ENCODE data around the gene TMEM238. TPM values are rescaled to one million over a fixed set of nuclear protein-coding genes. Genes with fewer than 3 reads are reported as not detected.

Gene TMEM238
- total and polyA plus RNA-seq, 9 of the 15 experiments (the other 6 are each of a cell fraction or from before 2014, with no cell fraction given) = 0.18 to 5.1 (median 1.3) TPM; not detected in 4

- WGBS (ENCODE audit: insufficient coverage, low coverage, missing lambda C conversion rate) = 75% methylated on average over 8 of the region's 10 CpGs
- Histone ChIP-seq H3K79me2 (ENCODE audit: control insufficient read depth, insufficient read depth, low read length) (no peaks in the 10 kb centered on the region), H4K20me1 (replicated peaks; ENCODE audit: control insufficient read depth, insufficient read depth, low read length) (no peaks in the 10 kb centered on the region; the same call in 1 of the 2 replicates), H3K9me3 (replicated peaks; ENCODE audit: control insufficient read depth, insufficient read depth, low read depth, low read length) (no peaks in the 10 kb centered on the region), H3K4me1 (replicated peaks in 1 of 2; ENCODE audit: control insufficient read depth in 2 of 2, insufficient read depth in 2 of 2, low read length in 2 of 2) (peaks cover 0 to 73% of the 10 kb centered on the region in 2 experiments; a peak in 3 of 5 replicates), H3K4me3 (no peak overlapping the region), H3K27ac (ENCODE audit: extremely low read depth, low read depth, low read length) (no peak overlapping the region), H3K9ac (ENCODE audit: insufficient read depth in 1 of 2, low read depth in 2 of 2, low read length in 2 of 2) (peak overlapping the region in 1 of 2 experiments; percentile 13; a peak in 1 of 4 replicates), H2AFZ (ENCODE audit: low read depth, low read length) (no peak overlapping the region), H3K4me2 (ENCODE audit: insufficient read depth, low read length) (no peak overlapping the region), H3K27me3 (ENCODE audit: control insufficient read depth in 2 of 2, insufficient read depth in 2 of 2, low read length in 2 of 2) (no peaks in the 10 kb centered on the region), H3K36me3 (ENCODE audit: control insufficient read depth, insufficient read depth, low read length) (peaks cover 56% of the 10 kb centered on the region; the same call in 2 of the 3 replicates), H3K9me1 (ENCODE audit: control insufficient read depth, insufficient read depth, low read length) (peaks cover 5% of the 10 kb centered on the region)
- POLR2A ChIA-PET = interaction anchor here (1.0 to 1.5 kb wide), 5 partner anchors 21 to 67 kb away, joined by 3 to 5 read pairs (median 3); partner anchors contain the start of gene HSPBP1
- ATAC-seq (no peak), FAIRE-seq (no peak), DNase-seq (ENCODE audit: extremely low read depth in 1 of 4, low spot score in 3 of 4) (no peak)
- BruUV-seq (replicated peaks) = no TSS peak
- in situ Hi-C loops (cut with MboI) (no loop called here), intact Hi-C loops (cut with micrococcal nuclease) (no loop called here)
- TF ChIP-seq RBFOX2 (IDR thresholded peaks at IDR 0.05; ENCODE audit: low read depth, low read length) (0 out of 2 replicates have a peak, but pooled peaks have one; percentile 6), SETDB1 (IDR thresholded peaks at IDR 0.05; ENCODE audit: low read length) (no peak)
- CTCF ChIA-PET (ENCODE audit: low intra/inter-chr PET ratio) = no interaction called here
Observed at GRCh38 chr19:55347442-55348009, 36.6 kb downstream of the TMEM238 start.

GRCh38 chr19:55346725-55347441 is 37.2 kb downstream of the TMEM238 start:
- Histone ChIP-seq H3K9me3 (replicated peaks; ENCODE audit: control insufficient read depth, insufficient read depth, low read depth, low read length) (no peaks in the 10 kb centered on the region), H3K4me1 (replicated peaks in 1 of 2; ENCODE audit: control insufficient read depth in 2 of 2, insufficient read depth in 2 of 2, low read length in 2 of 2) (peaks cover under 1 to 77% of the 10 kb centered on the region in 2 experiments; a peak in 4 of 5 replicates), H4K20me1 (replicated peaks; ENCODE audit: control insufficient read depth, insufficient read depth, low read length) (no peaks in the 10 kb centered on the region; the same call in 1 of the 2 replicates), H3K9me1 (ENCODE audit: control insufficient read depth, insufficient read depth, low read length) (peaks cover 5% of the 10 kb centered on the region), H3K4me2 (ENCODE audit: insufficient read depth, low read length) (no peak overlapping the region), H3K9ac (ENCODE audit: insufficient read depth in 1 of 2, low read depth in 2 of 2, low read length in 2 of 2) (peak overlapping the region in 1 of 2 experiments; percentile 37; a peak in 1 of 4 replicates), H3K4me3 (no peak overlapping the region), H3K36me3 (ENCODE audit: control insufficient read depth, insufficient read depth, low read length) (peaks cover 63% of the 10 kb centered on the region; the same call in 2 of the 3 replicates), H3K27ac (ENCODE audit: extremely low read depth, low read depth, low read length) (no peak overlapping the region), H3K79me2 (ENCODE audit: control insufficient read depth, insufficient read depth, low read length) (peaks cover 6% of the 10 kb centered on the region), H3K27me3 (ENCODE audit: control insufficient read depth in 2 of 2, insufficient read depth in 2 of 2, low read length in 2 of 2) (no peaks in the 10 kb centered on the region), H2AFZ (ENCODE audit: low read depth, low read length) (no peak overlapping the region)
- WGBS (ENCODE audit: insufficient coverage, low coverage, missing lambda C conversion rate) = 91% methylated on average over 15 of the region's 41 CpGs
- TF ChIP-seq EZH2 (IDR thresholded peaks at IDR 0.05; ENCODE audit: borderline replicate concordance, low read depth, low read length) (no peak), CBX3 (IDR thresholded peaks at IDR 0.05; ENCODE audit: borderline replicate concordance in 1 of 2, low read length in 2 of 2) (no peak), POLR2G (IDR thresholded peaks at IDR 0.05; ENCODE audit: low read depth, low read length) (peak; percentile 44; the same call in 1 of the 2 replicates), FIP1L1 (IDR thresholded peaks at IDR 0.05; ENCODE audit: low read depth, low read length, poor library complexity, severe bottlenecking) (no peak), POLR2AphosphoS5 (IDR thresholded peaks at IDR 0.05; ENCODE audit: control insufficient read depth, insufficient read depth, low read depth, low read length) (no peak), RBFOX2 (IDR thresholded peaks at IDR 0.05; ENCODE audit: low read depth, low read length) (peak; percentile 34; the same call in 1 of the 2 replicates)
- in situ Hi-C loops (cut with MboI) (no loop called here), intact Hi-C loops (cut with micrococcal nuclease) (no loop called here)
- ChIA-PET POLR2A (interaction anchor here (1.0 to 1.2 kb wide), 2 partner anchors 26 to 67 kb away, joined by 3 to 5 read pairs; partner anchors contain the start of gene HSPBP1), CTCF (ENCODE audit: low intra/inter-chr PET ratio) (no interaction called here)
- no TSS peak for BruUV-seq (replicated peaks)
- no peak for DNase-seq (ENCODE audit: extremely low read depth in 1 of 4, low spot score in 3 of 4)
- no peak for ATAC-seq
- no peak for FAIRE-seq

Measured in K562 (cell line).